Right renal pelvis (tissue), 4 donors: Measurements from ENCODE around the gene NSMF. TPM values are rescaled to one million over a fixed set of nuclear protein-coding genes. Genes with fewer than 3 reads are reported as not detected.

Source experiments
- DNase-seq, 4 donors: peaks; one replicate each; pipeline ENCODE4 v3.0.0-alpha.2; 2013; ENCODE audit warnings: low read depth in 4 of 4, low spot score in 3 of 4, missing footprints in 1 of 4
- polyA plus RNA-seq, 4 donors: library from polyadenylated mRNA; unstranded; fragments of 120-200 nt; gene quantifications; one replicate each; pipeline ENCODE4 v1.2.1, GENCODE V29; 2013; ENCODE audit not compliant: insufficient read length in 4 of 4

NSMF gene
- polyA plus RNA-seq, 4 donors = 45.5 to 49.6 (median 45.8) TPM

GRCh38 chr9:137492464-137493363 is 33.6 kb upstream of the NSMF start:
- no peak for DNase-seq

DNA sequence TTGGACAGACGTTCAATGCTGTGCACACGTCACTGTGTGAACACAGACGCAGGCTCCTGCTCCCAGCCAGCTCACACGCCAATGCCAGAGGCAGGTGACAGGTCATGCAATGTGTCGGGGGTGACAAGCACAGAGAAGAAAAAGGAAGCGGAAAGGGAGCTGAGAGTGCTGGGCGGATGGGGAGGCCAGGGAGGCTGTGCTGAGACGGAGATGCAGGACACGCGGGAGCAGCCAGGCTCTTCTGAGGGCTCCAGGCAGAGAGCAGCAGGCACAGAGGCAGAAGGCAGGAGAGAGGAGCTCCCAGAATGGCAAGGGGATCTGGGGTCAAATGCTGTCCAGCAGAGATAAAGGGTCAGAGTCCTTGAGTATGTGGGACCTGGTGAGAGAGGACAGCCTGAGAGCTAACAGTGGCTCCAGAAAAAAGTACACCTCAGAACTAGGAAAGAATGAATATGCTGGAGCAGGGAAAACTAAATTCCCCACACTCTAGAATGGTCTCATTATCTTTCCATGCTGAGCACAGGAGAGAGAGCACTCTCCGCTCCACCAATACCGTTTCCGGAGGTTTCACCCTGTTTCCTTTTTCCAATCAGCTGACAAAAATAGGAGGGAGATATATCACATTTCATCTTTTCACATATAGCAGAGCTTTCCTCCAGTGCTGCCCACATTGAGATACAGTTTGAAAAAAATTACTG is 32.8 kb upstream of the NSMF start:
- no peak for DNase-seq

- DNase-seq = no peak
Observed at GRCh38 chr9:137490532-137491186, 31.5 kb upstream of the NSMF start.

DNA sequence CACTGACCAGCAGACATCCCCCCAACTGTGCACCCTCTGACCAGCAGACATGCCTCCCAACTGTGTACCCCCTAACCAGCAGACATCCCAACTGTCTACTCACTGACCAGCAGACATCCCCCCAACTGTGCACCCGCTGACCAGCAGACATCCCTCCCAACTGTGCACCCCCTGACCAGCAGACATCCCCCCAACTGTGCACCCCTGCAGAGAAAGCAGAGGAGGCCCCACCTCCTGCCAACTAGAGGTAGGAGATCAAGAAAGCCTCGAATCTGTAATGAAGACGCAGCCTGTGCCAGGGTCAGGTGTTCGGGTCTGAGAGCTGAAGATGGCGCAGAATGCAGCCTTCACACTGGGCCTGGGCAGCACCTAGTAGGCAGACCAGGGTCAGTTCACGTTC is 29.8 kb upstream of the NSMF start:
- DNase-seq = no peak

GRCh38 chr9:137488327-137488653 is 29.2 kb upstream of the NSMF start:
- no peak for DNase-seq

DNA sequence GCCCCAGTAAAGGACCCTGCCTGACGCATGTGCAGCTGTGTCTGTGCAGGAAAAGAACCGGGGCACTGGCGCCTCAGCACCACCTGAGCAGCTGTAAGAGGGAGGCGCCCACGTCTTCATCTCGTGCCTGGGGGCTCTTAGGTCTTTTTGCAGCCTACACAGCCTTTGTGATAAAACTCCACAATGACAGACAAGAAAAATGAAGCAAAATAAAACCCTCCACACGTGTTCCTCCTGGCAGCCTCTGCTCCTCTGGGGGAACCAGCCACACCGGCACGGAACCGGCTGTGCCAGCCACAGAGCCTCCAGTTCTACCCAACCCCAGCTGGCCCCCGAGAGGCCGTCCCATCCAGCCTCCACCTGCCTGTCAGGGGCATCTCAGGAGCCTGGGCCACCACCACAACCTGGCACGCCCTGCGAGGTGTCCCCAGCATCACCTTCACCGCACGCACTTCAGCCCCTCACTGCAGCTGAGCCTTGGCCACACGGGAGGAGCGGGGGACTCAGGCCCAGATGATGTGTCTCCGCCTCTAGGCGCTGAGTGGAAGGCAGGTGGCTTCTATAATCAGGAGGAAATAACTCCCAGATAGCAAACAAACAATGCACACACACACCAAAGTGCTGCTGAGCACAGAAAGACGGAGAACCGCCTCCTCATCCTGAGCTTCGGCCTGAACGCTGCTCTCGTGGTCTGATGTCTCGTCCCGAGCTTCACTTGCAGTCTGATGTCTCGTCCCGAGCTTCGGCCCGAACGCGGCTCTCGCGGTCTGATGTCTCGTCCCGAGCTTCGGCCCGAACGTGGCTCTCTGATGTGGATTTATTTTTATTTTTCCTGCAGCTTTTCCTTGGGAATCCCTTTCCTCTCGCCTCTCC is 28.6 kb upstream of the NSMF start:
- DNase-seq = no peak

DNA sequence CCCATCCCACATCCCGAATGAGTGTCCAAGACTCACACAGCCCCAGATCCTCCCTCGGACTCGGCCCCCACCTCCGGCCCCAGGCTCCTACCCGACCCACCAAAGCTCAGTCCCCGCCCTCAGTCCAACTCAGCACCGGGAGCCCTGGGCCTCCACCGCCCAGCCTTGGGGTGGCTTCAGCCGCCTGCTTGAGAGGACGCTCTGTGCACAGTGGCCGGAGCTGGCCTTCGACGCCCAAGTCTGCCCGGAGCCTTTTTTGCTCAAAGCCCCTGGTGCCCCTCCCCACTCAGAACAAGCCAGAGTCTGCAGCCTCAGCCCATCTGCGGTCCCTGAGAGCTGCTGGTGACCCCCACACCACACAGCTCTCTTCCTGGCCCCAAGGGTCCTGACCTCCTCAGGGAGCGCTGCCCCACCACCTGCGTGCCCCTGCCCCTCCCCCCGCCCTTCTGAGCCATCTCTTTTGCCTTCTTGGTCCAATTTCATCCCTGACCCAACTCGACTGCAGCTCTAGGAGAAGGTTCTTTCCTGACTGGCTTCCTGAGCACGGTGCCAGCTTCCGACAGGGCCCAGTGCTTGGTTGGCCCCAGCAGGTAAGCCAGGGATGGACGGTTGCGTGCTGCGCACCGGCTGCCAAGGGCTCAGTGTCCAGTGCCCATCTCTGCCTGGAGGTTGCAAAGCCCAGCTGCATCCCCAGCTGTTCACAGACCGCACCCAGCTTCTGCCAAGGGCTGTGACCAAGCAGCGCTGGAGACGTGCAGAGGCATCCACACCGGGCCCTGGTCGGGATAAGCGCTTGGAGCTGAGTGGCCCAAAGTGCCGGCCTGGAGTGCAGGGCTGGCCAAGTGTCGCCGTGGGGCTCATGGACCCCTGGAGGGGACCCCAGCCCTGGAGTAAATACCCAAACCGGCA is 27.7 kb upstream of the NSMF start:
- DNase-seq = no peak

- DNase-seq = no peak
Observed at GRCh38 chr9:137486141-137486490, 27.0 kb upstream of the NSMF start.

GRCh38 chr9:137485343-137486140 is 26.4 kb upstream of the NSMF start:
- DNase-seq = no peak

DNA sequence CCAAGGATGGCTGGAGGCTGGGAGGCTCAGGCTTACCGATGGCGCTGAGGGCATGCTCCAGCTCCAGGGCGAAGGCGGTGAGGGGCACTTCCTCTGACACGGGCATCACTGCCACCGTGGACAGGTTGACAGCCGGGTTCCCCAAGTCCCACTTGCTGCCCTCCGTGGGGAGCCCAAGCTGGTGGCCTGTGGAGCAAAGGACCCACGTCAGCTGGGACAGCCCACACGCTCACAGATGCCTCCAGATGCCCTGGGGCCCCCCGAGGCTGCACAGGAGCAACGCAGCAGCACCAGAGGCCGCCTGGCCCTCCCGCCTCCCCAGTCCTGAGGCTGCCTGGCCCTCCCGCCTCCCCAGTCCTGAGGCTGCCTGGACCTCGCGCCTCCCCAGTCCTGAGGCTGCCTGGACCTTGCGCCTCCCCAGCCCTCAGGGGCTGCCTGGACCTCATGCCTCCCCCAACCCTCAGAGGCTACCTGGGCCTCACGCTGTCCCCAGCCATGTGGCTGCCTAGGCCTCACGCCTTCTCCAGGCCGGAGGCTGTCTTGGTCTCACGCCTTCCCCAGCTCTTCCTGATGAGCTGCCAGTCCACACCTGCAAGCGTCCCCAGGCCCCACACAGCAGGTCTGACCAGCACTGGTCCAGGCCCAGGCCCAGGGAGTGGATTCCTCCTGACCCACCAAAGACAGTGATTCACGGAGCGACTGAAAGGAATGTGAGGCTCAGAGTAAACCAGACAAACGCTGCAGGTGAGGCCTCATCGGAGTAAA is 25.6 kb upstream of the NSMF start:
- DNase-seq = no peak

GRCh38 chr9:137482094-137482781 is 23.1 kb upstream of the NSMF start:
- no peak for DNase-seq

DNA sequence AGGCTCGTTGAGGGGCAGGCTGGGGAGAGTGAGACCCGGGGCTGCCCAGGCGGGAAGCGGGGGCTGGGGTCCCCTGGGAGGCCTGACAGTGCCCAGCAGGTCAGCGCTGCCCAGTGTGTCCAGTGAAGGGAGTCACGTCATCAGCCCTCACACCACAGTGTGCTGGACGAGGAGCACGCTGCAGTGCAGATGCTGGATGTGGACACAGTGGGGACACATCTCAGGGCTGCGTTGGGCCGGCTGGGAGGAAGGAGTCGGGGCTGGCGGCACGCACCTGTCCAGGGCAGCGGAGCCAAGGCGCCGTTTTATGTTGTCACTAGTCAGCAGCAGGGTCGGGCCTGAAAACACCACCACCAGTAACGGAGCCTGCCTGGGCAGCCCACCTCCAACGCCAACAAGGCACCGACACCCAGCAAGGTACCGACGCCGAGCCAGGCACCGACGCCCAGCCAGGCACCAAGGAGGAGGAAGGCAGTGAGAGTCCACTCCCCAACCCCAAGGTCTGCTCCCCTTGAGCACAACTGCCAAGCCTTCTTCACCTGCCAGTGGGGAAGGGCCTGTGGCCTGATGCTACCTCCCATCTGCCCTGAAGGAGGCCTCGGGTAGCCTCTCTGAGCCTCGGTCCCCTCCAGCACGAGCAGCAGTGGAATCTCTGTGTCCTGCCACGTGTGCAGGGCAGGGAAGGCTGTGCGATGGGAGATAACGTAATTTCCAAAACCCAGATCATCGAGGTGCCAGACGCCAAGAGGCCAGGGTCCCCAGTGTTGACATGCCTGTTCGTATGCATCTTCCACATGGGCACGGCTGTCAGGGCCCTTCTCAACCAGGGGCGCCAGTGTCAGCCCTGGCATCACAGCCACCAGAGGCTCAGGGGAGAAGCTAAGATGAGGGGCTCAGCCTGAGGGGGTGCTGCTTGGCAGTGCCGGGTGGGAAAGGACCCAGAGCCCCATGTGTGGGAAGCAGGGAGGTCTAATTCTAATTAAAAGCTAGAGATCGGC is 21.9 kb upstream of the NSMF start:
- no peak for DNase-seq

DNA sequence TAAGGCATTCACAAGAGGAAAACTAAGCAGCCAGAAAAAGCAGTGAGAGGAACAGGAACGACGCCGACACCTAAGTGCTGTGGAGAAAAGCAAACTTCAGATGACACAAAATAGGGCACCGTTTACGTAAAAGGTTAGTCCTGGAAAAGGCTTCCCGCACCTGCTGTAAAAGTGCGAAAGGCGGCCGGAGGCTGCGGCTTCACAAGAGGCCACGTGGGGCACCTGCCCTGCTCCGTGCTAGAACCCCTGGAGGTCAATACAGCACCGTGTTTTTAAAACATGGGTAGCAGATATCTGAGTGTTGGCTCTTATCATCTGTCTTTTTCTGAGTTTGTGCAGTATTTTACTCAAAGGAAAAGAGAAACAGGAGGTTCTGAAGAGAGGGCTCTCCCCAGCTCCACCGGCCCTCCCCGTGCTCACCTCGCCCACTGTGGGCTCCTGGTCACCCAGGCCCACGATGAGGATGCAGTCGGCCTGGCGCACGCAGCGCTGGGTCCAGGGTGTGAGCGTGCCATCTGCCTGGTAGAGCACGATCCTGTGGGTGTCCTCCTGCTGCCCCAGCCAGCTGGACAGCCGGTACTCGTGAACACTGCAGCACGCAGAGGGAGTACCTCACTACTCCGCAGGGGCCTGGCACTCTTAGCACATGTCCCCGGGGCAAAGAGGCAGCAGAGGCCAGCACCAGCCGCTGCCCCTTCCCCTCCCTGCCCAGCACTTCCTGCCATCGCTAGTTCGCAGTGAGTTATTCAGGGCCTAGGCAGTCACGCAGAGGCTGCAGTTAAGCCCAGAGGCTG is 21.0 kb upstream of the NSMF start:
- DNase-seq = no peak

- no peak for DNase-seq
Observed at GRCh38 chr9:137478962-137479861, 20.1 kb upstream of the NSMF start.

GRCh38 chr9:137478613-137478961 is 19.5 kb upstream of the NSMF start:
- no peak for DNase-seq
